ENCODE measurements around the gene PNPLA1.
"Not testable (repeated sequence)": the region's sequence is repeated elsewhere in the genome, so short reads cannot be mapped to it uniquely, and the experiment has no call there.

The PNPLA1 gene

GRCh38 chr6:36337814-36338213, 68.0 kb downstream of the PNPLA1 start:
- no peak for DNase-seq

GRCh38 chr6:36338223-36338622, 68.4 kb downstream of the PNPLA1 start:
- not testable (repeated sequence) for DNase-seq

DNA sequence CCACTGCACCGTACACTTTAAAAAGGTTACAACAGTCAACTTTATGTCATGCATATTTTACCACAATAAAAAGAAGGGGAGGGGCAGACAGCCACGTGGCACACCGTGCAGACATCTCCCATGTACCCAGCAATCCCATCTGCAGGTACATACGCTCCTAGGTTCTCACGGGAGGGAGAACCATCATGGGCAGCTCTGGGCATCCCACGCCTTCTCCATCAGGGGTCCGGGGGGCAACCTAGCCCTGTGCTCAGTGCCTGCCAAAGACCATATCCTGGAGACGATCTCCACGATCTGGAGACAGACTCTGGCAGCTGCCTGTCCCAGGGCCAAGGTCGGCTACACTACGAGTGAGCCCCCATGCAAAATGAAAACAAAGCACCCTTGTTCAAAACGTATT, 69.3 kb downstream of the PNPLA1 start:
- DNase-seq = no peak

- no peak for DNase-seq
These were observed 70.4 kb downstream of the PNPLA1 start for GRCh38 chr6:36340306-36340617.

- no peak for DNase-seq
These were observed 71.0 kb downstream of the PNPLA1 start for GRCh38 chr6:36340618-36341454.

DNA sequence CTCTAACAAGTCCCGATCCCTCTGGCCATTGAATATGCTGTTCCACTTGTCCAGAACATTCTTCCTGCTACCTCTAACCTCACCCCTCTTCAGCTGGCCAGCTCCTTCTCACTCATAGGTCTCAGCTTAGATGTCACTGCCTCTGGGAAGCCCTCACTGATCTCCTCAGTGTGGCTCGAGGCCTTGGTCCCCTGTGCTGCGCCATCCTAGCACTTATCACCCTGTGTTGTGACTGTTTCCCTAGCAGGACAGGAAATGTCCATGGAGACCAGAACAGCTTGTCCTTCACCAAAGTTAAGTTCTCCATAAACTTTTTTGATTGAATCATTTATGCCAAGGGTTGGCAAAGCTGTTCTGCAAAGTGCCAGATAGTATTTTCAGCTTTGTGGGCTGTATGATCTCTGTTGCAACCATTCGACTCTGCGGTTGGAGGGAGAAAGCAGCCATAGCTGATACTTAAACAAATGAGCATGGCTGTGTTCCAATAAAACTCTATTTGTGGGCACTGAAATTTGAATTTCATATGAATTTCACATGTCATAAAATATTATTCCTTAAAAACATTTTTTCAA, 73.3 kb downstream of the PNPLA1 start:
- no peak for DNase-seq

- DNase-seq = no peak
These were observed 76.0 kb downstream of the PNPLA1 start for GRCh38 chr6:36345681-36346466.

DNA sequence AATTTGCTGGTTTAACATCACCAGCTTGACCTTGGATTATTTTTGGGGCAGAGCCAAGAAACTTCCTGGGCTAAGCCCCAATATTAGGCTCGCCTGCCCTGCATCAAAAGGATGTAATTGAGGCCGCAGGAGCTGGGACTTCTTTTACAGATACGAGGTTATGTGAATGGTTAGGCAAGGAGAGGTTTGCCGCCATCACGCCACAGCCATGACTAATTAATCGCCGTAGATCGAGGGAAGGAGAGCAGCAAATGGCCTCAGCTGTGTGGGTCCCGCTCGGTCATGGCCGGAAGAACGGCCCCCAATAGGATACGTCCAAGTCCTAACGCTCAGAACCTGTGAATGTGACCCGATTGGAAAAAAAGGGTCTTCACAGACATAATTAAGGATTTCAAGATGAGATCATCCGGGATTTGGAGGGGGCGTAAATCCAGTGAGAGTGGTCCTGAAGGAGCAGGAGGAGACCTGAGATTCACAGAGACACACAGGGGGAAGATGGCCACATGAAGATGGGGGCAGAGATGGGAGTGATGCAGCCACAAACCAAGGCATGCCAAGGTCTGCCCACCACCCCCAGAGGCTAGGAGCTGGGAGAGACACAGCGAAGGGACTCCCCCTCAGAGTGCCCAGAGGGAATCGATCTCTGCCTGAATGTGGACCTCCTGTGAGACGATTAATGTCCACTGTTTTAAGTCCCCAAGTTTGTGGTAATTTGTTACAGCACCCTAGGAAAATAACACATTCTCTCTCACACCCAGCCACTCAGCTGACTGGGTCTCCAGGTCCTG, 76.8 kb downstream of the PNPLA1 start:
- DNase-seq = no peak

GRCh38 chr6:36347621-36348020, 77.8 kb downstream of the PNPLA1 start:
- DNase-seq = no peak

GRCh38 chr6:36349240-36349639, 79.4 kb downstream of the PNPLA1 start:
- no peak for DNase-seq

GRCh38 chr6:36350082-36350481, 80.2 kb downstream of the PNPLA1 start:
- no peak for DNase-seq

GRCh38 chr6:36350681-36351571, 81.1 kb downstream of the PNPLA1 start:
- DNase-seq = no peak

DNA sequence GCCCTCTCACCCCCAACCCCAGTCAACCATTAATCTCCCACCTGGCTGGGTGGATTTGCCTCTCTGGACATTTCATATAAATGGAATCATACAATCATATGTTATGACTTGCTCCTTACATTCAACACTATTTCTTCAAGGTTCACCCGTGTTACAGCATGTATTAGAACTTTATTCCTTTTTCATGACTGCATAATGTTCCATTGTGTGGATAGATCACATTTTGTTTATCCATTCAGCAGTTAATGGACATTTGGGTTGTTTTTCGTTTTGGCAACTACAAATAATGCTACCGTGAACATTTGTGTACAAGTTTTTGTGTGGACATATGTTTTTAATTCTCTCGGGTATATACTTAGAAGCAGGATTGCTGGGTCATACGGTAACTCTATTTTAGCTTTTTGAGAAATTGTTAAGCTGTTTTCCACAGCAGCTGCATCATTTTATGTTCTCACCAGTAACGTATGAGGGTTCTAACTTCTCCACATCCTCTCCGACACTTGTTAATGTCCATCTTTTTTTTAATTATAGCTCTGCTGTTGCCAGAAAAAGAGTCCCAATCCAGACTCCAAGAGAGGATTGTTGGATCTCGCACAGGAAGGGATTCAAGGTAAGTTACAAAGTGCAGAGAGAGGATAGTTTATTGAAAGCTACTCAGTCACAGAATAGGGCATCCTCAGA, 82.8 kb downstream of the PNPLA1 start:
- no peak for DNase-seq

DNA sequence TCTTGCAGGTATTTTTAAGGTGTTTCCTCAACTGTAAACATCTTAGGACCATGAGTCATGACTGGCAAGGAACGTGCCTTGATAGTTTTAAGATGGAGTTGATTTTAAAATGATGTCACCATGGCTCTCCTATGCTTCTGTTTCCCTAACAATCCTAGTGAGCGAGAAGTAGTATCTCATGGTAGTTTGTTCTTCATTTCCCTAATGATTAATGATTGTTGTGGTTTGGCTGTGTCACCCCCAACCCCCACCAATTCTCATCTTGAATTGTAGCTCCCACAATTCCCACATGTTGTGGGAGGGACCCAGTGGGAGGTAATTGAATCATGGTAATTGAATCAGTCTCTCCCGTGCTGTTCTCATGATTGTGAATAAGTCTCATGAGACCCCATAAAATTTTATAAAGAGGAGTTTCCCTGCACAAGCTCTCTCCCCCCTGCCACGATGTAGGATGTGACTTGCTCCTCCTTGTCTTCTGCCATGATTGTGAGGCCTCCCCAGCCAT, 83.6 kb downstream of the PNPLA1 start:
- no peak for DNase-seq

- DNase-seq = no peak
These were observed 86.0 kb downstream of the PNPLA1 start for GRCh38 chr6:36355819-36356218.

GRCh38 chr6:36357872-36358225, 88.0 kb downstream of the PNPLA1 start:
- no peak for DNase-seq
